Measurements from ENCODE around the gene KLRC3. TPM values are rescaled to one million over a fixed set of nuclear protein-coding genes. Genes with fewer than 3 reads are reported as not detected.
"Not testable (repeated sequence)": the region's sequence is repeated elsewhere in the genome, so short reads cannot be mapped to it uniquely, and the experiment has no call there.

KLRC3 gene
- total and polyA plus RNA-seq, 7 experiments from 2014 or later = 0.46 to 7.8 (median 1.6) TPM; not detected in 4

DNA sequence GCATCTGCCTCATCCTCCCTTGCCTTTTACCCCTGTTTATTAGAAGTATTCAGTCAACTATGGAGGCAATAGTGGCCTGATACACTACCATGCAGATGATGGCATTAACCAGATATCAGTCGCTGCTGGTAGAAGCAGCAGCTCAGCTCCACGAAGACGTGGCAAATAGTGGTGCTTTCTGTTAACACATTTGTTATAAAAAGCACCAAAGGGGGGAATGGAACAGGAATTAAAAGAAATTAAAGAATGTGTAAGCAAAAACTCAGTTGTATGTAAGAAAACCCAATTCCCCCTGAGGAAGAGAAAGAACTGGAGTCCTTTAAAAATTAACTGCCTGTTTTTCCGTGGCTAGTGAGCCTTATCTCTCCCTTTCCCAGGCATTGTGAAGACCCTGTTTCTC, 52.7 kb downstream of the KLRC3 start:
- POLR2A ChIA-PET = interaction anchor here (0.6 kb wide), 1 partner anchor 500 kb away, joined by 3 read pairs; no protein-coding TSS in a partner anchor
- H3K4me3 Mint-ChIP-seq; CTCF ChIA-PET; H3K9me3 Mint-ChIP-seq; ATAC-seq; DNase-seq; H3K36me3 Mint-ChIP-seq; H3K27ac ChIP-seq (ENCODE audit: low read depth, low read length); H3K9me3 ChIP-seq (ENCODE audit: control insufficient read depth in 2 of 3, low read length in 3 of 3); H3K27me3 ChIP-seq (ENCODE audit: control insufficient read depth in 2 of 2, insufficient read depth in 2 of 2, low read length in 2 of 2); H3K4me3 ChIP-seq (ENCODE audit: low read length): not testable (repeated sequence)
- Histone ChIP-seq H3K4me1 (ENCODE audit: control insufficient read depth in 2 of 2, insufficient read depth in 2 of 2, low read length in 2 of 2) (peaks cover 21 to 72% of the 10 kb centered on the region in 2 donors), H3K36me3 (ENCODE audit: control insufficient read depth in 2 of 3, insufficient read depth in 3 of 3, low read length in 3 of 3) (peaks cover 0 to 22% (median 0%) of the 10 kb centered on the region in 3 experiments)
- Mint-ChIP-seq H3K27ac (peak overlapping the region in 2 of 9 donors; percentile 14 to 69), H3K27me3 (peaks cover 0 to 27% (median 0%) of the 10 kb centered on the region in 5 donors), H3K4me1 (peaks cover 3 to 33% (median 12%) of the 10 kb centered on the region in 7 donors)
- intact Hi-C loops (cut with micrococcal nuclease) = loop anchor here (5.0 to 10.0 kb wide), 3 partner anchors 153 to 1085 kb away; partner anchors contain the start of genes GABARAPL1 (in 1 of the 2) and STYK1 (in 1 of the 2)

DNA sequence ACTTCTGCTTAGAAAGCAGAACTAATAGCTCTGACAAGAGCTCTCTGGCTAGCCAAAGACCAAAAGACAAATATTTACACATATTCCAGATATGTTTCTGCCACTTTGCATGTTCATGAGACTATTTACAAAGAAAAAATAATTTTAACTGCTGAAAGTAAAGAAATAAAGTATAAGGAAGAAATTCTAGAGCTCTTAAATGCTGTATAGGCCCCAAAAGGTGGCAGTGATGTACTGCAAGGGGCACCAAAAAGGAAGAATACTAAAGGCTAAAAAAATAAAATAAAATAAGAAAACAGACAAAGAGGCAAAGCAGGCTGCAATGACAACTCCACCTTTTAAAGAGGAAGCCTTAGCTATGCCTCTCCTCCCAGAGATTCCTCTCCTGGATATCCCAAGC, 53.5 kb downstream of the KLRC3 start:
- DNase-seq (peak in 4 of 9 donors; percentile 25 to 44 (median 31)), ATAC-seq (peak; percentile 36)
- peaks cover 21 to 63% of the 10 kb centered on the region in 2 donors for H3K4me1 ChIP-seq (ENCODE audit: control insufficient read depth in 2 of 2, insufficient read depth in 2 of 2, low read length in 2 of 2)
- CTCF ChIA-PET = interaction anchor here (1.2 to 2.2 kb wide), 4 partner anchors 191 to 384 kb away, joined by 3 to 9 read pairs (median 4); no protein-coding TSS in a partner anchor
- peak overlapping the region in 2 of 10 donors; percentile 29 to 31 for H3K4me3 Mint-ChIP-seq
- peaks cover 0 to 17% (median 0%) of the 10 kb centered on the region in 3 experiments for H3K36me3 ChIP-seq (ENCODE audit: control insufficient read depth in 2 of 3, insufficient read depth in 3 of 3, low read length in 3 of 3)
- H3K4me1 Mint-ChIP-seq = peaks cover 0 to 25% (median 11%) of the 10 kb centered on the region in 7 donors
- H3K9me3 Mint-ChIP-seq = peaks cover 0 to 3% (median 0%) of the 10 kb centered on the region in 11 donors
- no peaks in the 10 kb centered on the region for H3K9me3 ChIP-seq (ENCODE audit: control insufficient read depth in 2 of 3, low read length in 3 of 3)
- peaks cover 0 to 4% (median 3%) of the 10 kb centered on the region in 5 donors for H3K36me3 Mint-ChIP-seq
- peak overlapping the region in 2 of 9 donors; percentile 53 to 60 for H3K27ac Mint-ChIP-seq
- H3K27me3 ChIP-seq (ENCODE audit: control insufficient read depth in 2 of 2, insufficient read depth in 2 of 2, low read length in 2 of 2) = no peaks in the 10 kb centered on the region
- no peak overlapping the region for H3K4me3 ChIP-seq (ENCODE audit: low read length)
- no peak overlapping the region for H3K27ac ChIP-seq (ENCODE audit: low read depth, low read length)
- POLR2A ChIA-PET = interaction anchor here (0.6 to 1.1 kb wide), 2 partner anchors 45 to 331 kb away, joined by 3 read pairs; no protein-coding TSS in a partner anchor
- peaks cover 0 to 25% (median 0%) of the 10 kb centered on the region in 5 donors for H3K27me3 Mint-ChIP-seq
- intact Hi-C loops (cut with micrococcal nuclease) = loop anchor here (5.0 to 10.0 kb wide), 3 partner anchors 152 to 1085 kb away; partner anchors contain the start of genes GABARAPL1 (in 1 of the 2) and STYK1 (in 1 of the 2)

DNA sequence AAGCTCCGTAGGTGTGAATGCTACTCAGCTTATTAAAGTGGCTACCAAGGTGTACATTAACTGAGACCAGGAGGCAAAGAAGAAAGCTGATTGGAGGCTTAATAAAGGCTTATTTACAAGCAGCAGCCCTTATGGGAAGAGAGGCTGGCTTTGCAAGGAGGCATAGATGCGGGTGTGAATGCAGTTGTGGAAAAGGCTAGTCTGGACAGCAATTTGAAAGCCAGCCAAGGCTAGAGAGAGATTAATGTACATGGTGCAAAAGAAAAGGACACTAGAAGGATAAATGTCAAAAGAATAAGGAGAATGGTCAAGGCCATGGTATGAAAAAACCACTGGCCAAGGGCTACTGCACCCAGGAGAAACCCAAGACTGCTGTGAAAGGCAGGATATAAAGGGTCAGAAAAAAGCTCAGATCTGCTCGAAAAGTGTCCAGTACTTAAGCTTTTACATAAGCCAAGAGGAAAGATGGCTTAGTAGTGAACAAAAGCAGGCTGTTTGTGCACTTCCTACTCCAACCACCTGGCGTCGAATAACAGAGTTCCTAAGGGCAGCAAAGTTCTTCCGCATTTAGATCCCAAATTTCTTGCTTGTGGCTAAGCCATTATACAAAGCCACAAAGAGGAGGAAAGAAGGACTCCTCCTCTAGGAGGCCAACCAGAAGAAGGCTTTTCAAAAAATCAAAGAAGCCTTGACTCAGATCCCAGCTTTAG, 54.5 kb downstream of the KLRC3 start:
- no peak for DNase-seq
- intact Hi-C loops (cut with micrococcal nuclease) = loop anchor here (1.0 to 10.0 kb wide), 13 partner anchors 151 to 1901 kb away; partner anchors contain the start of genes GABARAPL1 (in 2 of the 2), MAGOHB (in 2 of the 2), SMIM10L1 (in 2 of the 2) and STYK1 (in 2 of the 2)

DNA sequence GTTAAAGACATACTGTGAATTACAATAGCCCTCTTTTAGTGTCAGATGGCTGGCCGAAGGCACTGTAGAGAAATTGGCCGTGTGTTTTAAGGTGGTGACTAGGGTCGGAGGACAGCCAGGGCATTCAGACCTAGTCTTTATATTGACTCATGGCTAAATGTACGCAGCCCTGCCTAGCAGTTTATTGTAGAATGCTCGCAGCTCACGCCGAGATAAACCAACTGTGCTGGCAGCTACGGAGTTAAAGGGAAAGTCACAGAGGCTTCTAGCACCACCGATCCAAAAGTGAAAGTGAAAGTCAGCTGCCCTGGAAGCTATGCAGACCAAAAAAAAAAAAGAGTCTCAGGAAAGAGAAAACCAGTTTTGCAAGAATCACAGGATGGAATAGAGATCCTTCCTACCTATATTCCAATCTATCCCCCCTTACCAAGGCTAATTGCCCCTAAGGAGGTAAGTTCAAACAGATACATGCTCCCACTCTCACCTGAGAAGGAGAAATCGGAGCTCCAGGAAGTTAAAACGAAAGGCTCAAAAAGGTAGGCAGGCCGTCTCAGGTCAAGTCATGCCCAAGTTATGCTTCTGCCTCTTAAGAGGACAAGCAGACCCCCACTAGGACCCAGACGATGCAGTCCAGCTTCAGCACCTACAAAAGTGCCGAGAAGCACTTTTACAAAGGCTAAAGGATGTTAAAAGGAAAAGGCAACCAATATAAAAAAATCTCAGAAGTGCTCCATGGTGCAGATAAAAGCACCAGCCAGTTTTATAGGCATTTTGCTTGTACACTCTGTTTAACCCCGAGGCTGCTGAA, 55.4 kb downstream of the KLRC3 start:
- CTCF ChIA-PET = interaction anchor here (2.2 kb wide), 1 partner anchor 197 kb away, joined by 9 read pairs; no protein-coding TSS in a partner anchor
- peaks cover 6 to 25% (median 13%) of the 10 kb centered on the region in 7 donors for H3K4me1 Mint-ChIP-seq
- no peak overlapping the region for H3K4me3 Mint-ChIP-seq
- DNase-seq (peak; percentile 20 to 83 (median 77)), ATAC-seq (peak; percentile 86)
- Histone ChIP-seq H3K4me1 (ENCODE audit: control insufficient read depth in 2 of 2, insufficient read depth in 2 of 2, low read length in 2 of 2) (peaks cover 21 to 47% of the 10 kb centered on the region in 2 donors), H3K27me3 (ENCODE audit: control insufficient read depth in 2 of 2, insufficient read depth in 2 of 2, low read length in 2 of 2) (no peaks in the 10 kb centered on the region), H3K9me3 (ENCODE audit: control insufficient read depth in 2 of 3, low read length in 3 of 3) (no peaks in the 10 kb centered on the region), H3K27ac (ENCODE audit: low read depth, low read length) (peak overlapping the region; percentile 85), H3K36me3 (ENCODE audit: control insufficient read depth in 2 of 3, insufficient read depth in 3 of 3, low read length in 3 of 3) (peaks cover 0 to 6% (median 0%) of the 10 kb centered on the region in 3 experiments), H3K4me3 (ENCODE audit: low read length) (peak overlapping the region; percentile 81)
- intact Hi-C loops (cut with micrococcal nuclease) = loop anchor here (1.0 to 10.0 kb wide), 14 partner anchors 150 to 1902 kb away; partner anchors contain the start of genes GABARAPL1 (in 2 of the 2), MAGOHB (in 2 of the 2), SMIM10L1 (in 2 of the 2) and STYK1 (in 2 of the 2)
- H3K27me3 Mint-ChIP-seq = peaks cover 0 to 32% (median 0%) of the 10 kb centered on the region in 5 donors
- H3K9me3 Mint-ChIP-seq = peaks cover 0 to 3% (median 0%) of the 10 kb centered on the region in 11 donors
- H3K36me3 Mint-ChIP-seq = peaks cover 0 to 4% (median 3%) of the 10 kb centered on the region in 5 donors
- H3K27ac Mint-ChIP-seq = no peak overlapping the region
- POLR2A ChIA-PET = interaction anchor here (0.6 to 1.6 kb wide), 4 partner anchors 152 to 915 kb away, joined by 3 to 7 read pairs (median 4); partner anchors contain the start of genes GABARAPL1 and MAGOHB

More for the DNA sequence above, 54.5 kb downstream of the KLRC3 start:
- Histone ChIP-seq H3K27me3 (ENCODE audit: control insufficient read depth in 2 of 2, insufficient read depth in 2 of 2, low read length in 2 of 2) (no peaks in the 10 kb centered on the region), H3K4me1 (ENCODE audit: control insufficient read depth in 2 of 2, insufficient read depth in 2 of 2, low read length in 2 of 2) (peaks cover 21 to 55% of the 10 kb centered on the region in 2 donors), H3K4me3 (ENCODE audit: low read length) (peak overlapping the region; percentile 81), H3K9me3 (ENCODE audit: control insufficient read depth in 2 of 3, low read length in 3 of 3) (no peaks in the 10 kb centered on the region), H3K36me3 (ENCODE audit: control insufficient read depth in 2 of 3, insufficient read depth in 3 of 3, low read length in 3 of 3) (peaks cover 0 to 8% (median 0%) of the 10 kb centered on the region in 3 experiments), H3K27ac (ENCODE audit: low read depth, low read length) (peak overlapping the region; percentile 85)
- ATAC-seq = no peak
- H3K4me1 Mint-ChIP-seq = peaks cover 6 to 29% (median 13%) of the 10 kb centered on the region in 7 donors
- H3K9me3 Mint-ChIP-seq = peaks cover 0 to 3% (median 0%) of the 10 kb centered on the region in 11 donors
- no peak overlapping the region for H3K4me3 Mint-ChIP-seq
- no peak overlapping the region for H3K27ac Mint-ChIP-seq
- ChIA-PET CTCF (interaction anchor here (0.5 to 2.2 kb wide), 5 partner anchors 192 to 623 kb away, joined by 3 to 9 read pairs (median 5); no protein-coding TSS in a partner anchor), POLR2A (interaction anchor here (0.6 to 1.6 kb wide), 6 partner anchors 63 to 916 kb away, joined by 3 to 7 read pairs (median 4); partner anchors contain the start of genes GABARAPL1 and MAGOHB)
- peaks cover 0 to 25% (median 0%) of the 10 kb centered on the region in 5 donors for H3K27me3 Mint-ChIP-seq
- peaks cover 0 to 4% (median 3%) of the 10 kb centered on the region in 5 donors for H3K36me3 Mint-ChIP-seq

DNA sequence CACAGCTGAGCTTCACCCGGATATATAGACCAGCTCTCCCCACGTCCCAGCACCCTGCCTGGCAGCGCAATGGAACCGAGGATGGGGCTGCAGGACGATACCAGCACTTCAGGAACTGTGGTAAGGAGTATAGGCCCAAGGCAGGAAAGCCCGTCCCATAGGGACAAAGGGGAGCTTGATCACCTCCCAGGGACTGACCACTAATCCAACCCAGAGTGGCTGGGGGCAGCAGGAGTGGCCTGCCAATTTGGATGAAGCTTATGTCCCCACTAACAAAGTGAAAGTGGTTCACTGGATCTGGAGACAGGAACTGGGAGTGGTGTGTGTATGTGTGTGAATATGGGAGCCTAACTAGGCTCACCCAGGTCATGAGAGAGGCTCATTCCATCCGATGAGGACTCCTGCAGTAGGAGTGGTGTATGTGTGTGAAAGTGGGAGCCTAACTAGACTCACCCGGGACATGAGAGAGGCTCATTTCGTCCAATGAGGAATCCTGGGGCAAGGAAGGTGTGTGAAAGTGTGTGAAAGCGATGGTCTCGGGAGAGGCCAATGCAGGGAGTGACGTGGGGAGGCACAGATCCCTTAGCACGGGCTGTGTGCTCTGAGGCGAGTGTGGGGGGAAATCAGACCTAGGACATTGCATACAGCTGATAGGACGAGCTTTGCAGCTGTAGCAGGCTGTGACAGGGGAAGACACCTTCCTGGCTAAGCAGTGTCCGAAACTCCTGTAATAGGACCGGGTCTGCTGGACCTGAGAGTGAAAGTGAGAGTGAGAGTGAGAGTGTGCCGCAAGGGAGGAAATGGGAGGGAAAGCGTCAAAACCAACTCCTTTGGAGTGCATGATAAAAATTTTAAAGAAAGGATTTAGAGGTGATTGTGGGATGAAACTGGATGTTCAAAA, 56.2 kb downstream of the KLRC3 start:
- ATAC-seq = peak; percentile 69
- H3K4me1 ChIP-seq (ENCODE audit: control insufficient read depth in 2 of 2, insufficient read depth in 2 of 2, low read length in 2 of 2) = peaks cover 21 to 40% of the 10 kb centered on the region in 2 donors
- Mint-ChIP-seq H3K27ac (no peak overlapping the region), H3K9me3 (peaks cover 0 to 3% (median 0%) of the 10 kb centered on the region in 11 donors), H3K4me1 (peaks cover 6 to 26% (median 13%) of the 10 kb centered on the region in 7 donors), H3K4me3 (no peak overlapping the region), H3K36me3 (peaks cover 0 to 4% (median 3%) of the 10 kb centered on the region in 5 donors), H3K27me3 (peaks cover 0 to 35% (median 0%) of the 10 kb centered on the region in 5 donors)
- H3K4me3 ChIP-seq (ENCODE audit: low read length) = peak overlapping the region; percentile 81
- peaks cover 0 to 6% (median 0%) of the 10 kb centered on the region in 3 experiments for H3K36me3 ChIP-seq (ENCODE audit: control insufficient read depth in 2 of 3, insufficient read depth in 3 of 3, low read length in 3 of 3)
- intact Hi-C loops (cut with micrococcal nuclease) = loop anchor here (2.0 to 10.0 kb wide), 7 partner anchors 149 to 1903 kb away; partner anchors contain the start of genes GABARAPL1 (in 1 of the 2), LRP6 (in 1 of the 2), MAGOHB (in 1 of the 2) and SMIM10L1 (in 1 of the 2)
- H3K27me3 ChIP-seq (ENCODE audit: control insufficient read depth in 2 of 2, insufficient read depth in 2 of 2, low read length in 2 of 2) = no peaks in the 10 kb centered on the region
- H3K9me3 ChIP-seq (ENCODE audit: control insufficient read depth in 2 of 3, low read length in 3 of 3) = no peaks in the 10 kb centered on the region
- CTCF ChIA-PET = interaction anchor here (0.7 kb wide), 1 partner anchor 1325 kb away, joined by 3 read pairs; no protein-coding TSS in a partner anchor
- POLR2A ChIA-PET = interaction anchor here (0.6 to 1.6 kb wide), 3 partner anchors 151 to 415 kb away, joined by 3 to 7 read pairs (median 3); partner anchors contain the start of gene GABARAPL1
- peak overlapping the region; percentile 85 for H3K27ac ChIP-seq (ENCODE audit: low read depth, low read length)
- peak; percentile 17 to 56 (median 41) for DNase-seq

Data from naive thymus-derived CD4-positive, alpha-beta T cell (primary cell).